DND-41 (cell line): ENCODE measurements around the gene INPP4A.

Source experiments
- ATAC-seq: fragments of 200-7000 bp; cut with Tn5 transposase; 3 replicates; pipeline ENCODE4 v1.9.1; 2021; ENCODE audit warnings: low read depth; ENCODE audit not compliant: insufficient read depth
- DNase-seq: peaks from one replicate; pipeline ENCODE4 v3.0.0-alpha.2; 2020
- H2AFZ ChIP-seq: 2 replicates; pipeline ENCODE4 v1.6.0; 2012; ENCODE audit warnings: low read depth, low read length
- H3K27ac ChIP-seq: 2 replicates; pipeline ENCODE4 v1.5.1; 2012; ENCODE audit warnings: low read length, inconsistent platforms
- H3K27me3 ChIP-seq: fragments of 200-600 bp; sonication (generic); 2 replicates; pipeline ENCODE4 v1.6.0; 2012; ENCODE audit warnings: low read length, mild to moderate bottlenecking, inconsistent platforms; ENCODE audit not compliant: insufficient read depth, poor library complexity
- H3K36me3 ChIP-seq: 2 replicates; pipeline ENCODE4 v1.5.1; 2012; ENCODE audit warnings: low read length, inconsistent platforms; ENCODE audit not compliant: insufficient read depth
- H3K4me1 ChIP-seq: 2 replicates; pipeline ENCODE4 v1.5.1; 2012; ENCODE audit warnings: mild to moderate bottlenecking, low read length; ENCODE audit not compliant: insufficient read depth
- H3K4me2 ChIP-seq: 2 replicates; pipeline ENCODE4 v1.6.0; 2012; ENCODE audit warnings: mild to moderate bottlenecking, moderate library complexity, low read length, inconsistent platforms; ENCODE audit not compliant: insufficient read depth
- H3K4me3 ChIP-seq, 2 experiments: fragments of 200-600 bp in 1 of 2; shearing (Covaris generic) in 1 of 2; 2 replicates each; pipeline ENCODE4 v1.5.1; 2012 to 2016; ENCODE audit warnings: inconsistent platforms in 2 of 2, low read length in 2 of 2, mild to moderate bottlenecking in 2 of 2, low read depth in 1 of 2, moderate library complexity in 1 of 2
- H3K79me2 ChIP-seq: 2 replicates; pipeline ENCODE4 v1.6.0; 2012; ENCODE audit warnings: low read length, inconsistent platforms; ENCODE audit not compliant: insufficient read depth
- H3K9ac ChIP-seq: 2 replicates; pipeline ENCODE4 v1.6.0; 2012; ENCODE audit warnings: low read depth, mild to moderate bottlenecking, inconsistent platforms, low read length, moderate library complexity
- H3K9me3 ChIP-seq: 2 replicates; pipeline ENCODE4 v1.5.1; 2012; ENCODE audit warnings: low read length, moderate library complexity, mild to moderate bottlenecking, inconsistent platforms; ENCODE audit not compliant: insufficient read depth, severe bottlenecking
- H4K20me1 ChIP-seq: 2 replicates; pipeline ENCODE4 v1.6.0; 2012; ENCODE audit warnings: low read length; ENCODE audit not compliant: insufficient read depth
- CTCF ChIP-seq: IDR thresholded peaks from 2 replicates; pipeline ENCODE4 v1.5.1; 2012; ENCODE audit warnings: borderline replicate concordance, low read length, moderate library complexity, mild to moderate bottlenecking; ENCODE audit not compliant: poor library complexity, severe bottlenecking; ENCODE audit errors: extremely low read depth
- EZH2 ChIP-seq: IDR thresholded peaks from 3 replicates; pipeline ENCODE4 v1.6.1; 2012; ENCODE audit warnings: borderline replicate concordance, low read depth, mild to moderate bottlenecking, moderate library complexity, low read length, inconsistent platforms; ENCODE audit not compliant: severe bottlenecking

INPP4A gene

GRCh38 chr2:98539056-98539735 lies 94.5 kb downstream of the INPP4A start:
- Histone ChIP-seq H3K36me3 (peaks cover 69% of the 10 kb centered on the region), H3K9me3 (no peaks in the 10 kb centered on the region), H3K9ac (no peak overlapping the region), H4K20me1 (no peaks in the 10 kb centered on the region), H3K27me3 (no peaks in the 10 kb centered on the region), H3K4me3 (no peak overlapping the region), H3K27ac (no peak overlapping the region), H3K4me2 (no peak overlapping the region), H3K4me1 (no peaks in the 10 kb centered on the region), H3K79me2 (no peaks in the 10 kb centered on the region), H2AFZ (no peak overlapping the region)
- no peak for TF ChIP-seq CTCF
- TF ChIP-seq EZH2, result no peak
- no peak for ATAC-seq
- no peak for DNase-seq

- H4K20me1 ChIP-seq, result no peaks in the 10 kb centered on the region
- H3K27me3 ChIP-seq, result no peaks in the 10 kb centered on the region
- no peak overlapping the region for H2AFZ ChIP-seq
- DNase-seq, result no peak
- TF ChIP-seq CTCF (no peak), EZH2 (no peak)
- no peak overlapping the region for H3K27ac ChIP-seq
- H3K4me3 ChIP-seq, result no peak overlapping the region
- H3K36me3 ChIP-seq, result peaks cover 73% of the 10 kb centered on the region
- no peaks in the 10 kb centered on the region for H3K79me2 ChIP-seq
- H3K9me3 ChIP-seq, result no peaks in the 10 kb centered on the region
- H3K9ac ChIP-seq, result no peak overlapping the region
- no peak for ATAC-seq
- no peaks in the 10 kb centered on the region for H3K4me1 ChIP-seq
- no peak overlapping the region for H3K4me2 ChIP-seq
Observed at GRCh38 chr2:98540536-98540935, 95.9 kb downstream of the INPP4A start.

GRCh38 chr2:98541489-98541888 lies 96.8 kb downstream of the INPP4A start:
- DNase-seq (no peak), ATAC-seq (no peak)
- Histone ChIP-seq H4K20me1 (no peaks in the 10 kb centered on the region), H3K9ac (no peak overlapping the region), H2AFZ (no peak overlapping the region), H3K9me3 (no peaks in the 10 kb centered on the region), H3K4me3 (no peak overlapping the region), H3K27ac (no peak overlapping the region), H3K4me2 (no peak overlapping the region), H3K4me1 (no peaks in the 10 kb centered on the region), H3K79me2 (no peaks in the 10 kb centered on the region), H3K36me3 (peaks cover 74% of the 10 kb centered on the region), H3K27me3 (no peaks in the 10 kb centered on the region)
- TF ChIP-seq CTCF (no peak), EZH2 (no peak)

- TF ChIP-seq CTCF (no peak), EZH2 (no peak)
- Histone ChIP-seq H3K79me2 (no peaks in the 10 kb centered on the region), H3K4me3 (no peak overlapping the region), H2AFZ (no peak overlapping the region), H3K36me3 (peaks cover 77% of the 10 kb centered on the region), H3K9ac (no peak overlapping the region), H4K20me1 (no peaks in the 10 kb centered on the region), H3K4me1 (peaks cover 3% of the 10 kb centered on the region), H3K27ac (no peak overlapping the region), H3K27me3 (no peaks in the 10 kb centered on the region), H3K4me2 (no peak overlapping the region), H3K9me3 (no peaks in the 10 kb centered on the region)
- no peak for ATAC-seq
- DNase-seq, result no peak
Observed at GRCh38 chr2:98541906-98542305, 97.2 kb downstream of the INPP4A start.
